ENCODE results near the gene VWF.
"Not testable (repeated sequence)": the region's sequence is repeated elsewhere in the genome, so short reads cannot be mapped to it uniquely, and the experiment has no call there.

VWF gene

DNA sequence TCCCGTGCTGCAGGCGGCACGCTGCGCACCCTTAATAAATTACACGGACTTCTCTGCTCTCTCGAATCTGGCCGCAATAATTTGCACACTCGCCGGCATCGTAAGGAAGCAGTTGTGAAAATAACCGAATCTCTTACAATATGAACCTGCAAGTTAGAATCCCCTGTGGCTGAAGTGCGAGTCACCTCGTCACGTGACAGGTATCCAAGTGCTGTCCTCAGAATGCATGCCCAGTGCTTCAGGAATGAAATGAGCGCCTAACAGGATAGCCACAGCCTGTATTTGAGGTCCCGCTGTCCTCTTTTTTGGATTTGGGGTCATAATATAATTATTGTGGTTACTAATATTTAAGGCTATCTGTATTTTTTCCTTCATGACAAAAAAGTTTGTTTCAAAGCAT, 82.0 kb downstream of the VWF start:
- in situ Hi-C loops (cut with MboI; ENCODE audit: low sequenced_read_pairs): no loop called here

- in situ Hi-C loops (cut with MboI; ENCODE audit: low sequenced_read_pairs): no loop called here
These were observed 82.6 kb downstream of the VWF start for GRCh38 chr12:6041891-6042290.

- in situ Hi-C loops (cut with MboI; ENCODE audit: low sequenced_read_pairs): no loop called here
These were observed 83.7 kb downstream of the VWF start for GRCh38 chr12:6040815-6041214.

- in situ Hi-C loops (cut with MboI; ENCODE audit: low sequenced_read_pairs): no loop called here
These were observed 84.4 kb downstream of the VWF start for GRCh38 chr12:6039894-6040601.

GRCh38 chr12:6038160-6038559, 86.3 kb downstream of the VWF start:
- in situ Hi-C loops (cut with MboI; ENCODE audit: low sequenced_read_pairs): no loop called here

- in situ Hi-C loops (cut with MboI; ENCODE audit: low sequenced_read_pairs): no loop called here
These were observed 87.0 kb downstream of the VWF start for GRCh38 chr12:6037459-6037858.

DNA sequence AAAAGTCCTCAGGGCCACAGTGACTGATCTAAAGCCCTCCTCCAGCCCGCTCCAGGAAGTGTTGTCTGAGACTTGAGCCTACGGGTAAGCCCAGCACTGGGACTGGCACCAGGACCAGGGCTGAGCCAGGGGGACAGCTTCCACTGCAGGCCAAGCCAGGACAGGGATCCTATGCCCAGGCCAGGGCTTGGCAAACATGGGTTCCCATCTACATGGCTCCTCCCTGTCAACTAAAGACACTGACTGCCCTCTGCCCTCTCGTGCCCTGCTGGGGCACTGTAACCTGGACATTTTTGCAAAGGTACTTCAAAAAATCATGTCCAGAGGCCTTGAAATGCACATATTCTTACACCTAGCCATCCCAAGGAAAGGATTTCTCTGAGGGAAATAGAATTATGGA, 88.0 kb downstream of the VWF start:
- in situ Hi-C loops (cut with MboI; ENCODE audit: low sequenced_read_pairs): no loop called here

- in situ Hi-C loops (cut with MboI; ENCODE audit: low sequenced_read_pairs): no loop called here
These were observed 89.9 kb downstream of the VWF start for GRCh38 chr12:6034596-6034995.

- in situ Hi-C loops (cut with MboI; ENCODE audit: low sequenced_read_pairs): no loop called here
These were observed 90.9 kb downstream of the VWF start for GRCh38 chr12:6033546-6033945.

- in situ Hi-C loops (cut with MboI; ENCODE audit: low sequenced_read_pairs): no loop called here
These were observed 91.7 kb downstream of the VWF start for GRCh38 chr12:6032726-6033125.

DNA sequence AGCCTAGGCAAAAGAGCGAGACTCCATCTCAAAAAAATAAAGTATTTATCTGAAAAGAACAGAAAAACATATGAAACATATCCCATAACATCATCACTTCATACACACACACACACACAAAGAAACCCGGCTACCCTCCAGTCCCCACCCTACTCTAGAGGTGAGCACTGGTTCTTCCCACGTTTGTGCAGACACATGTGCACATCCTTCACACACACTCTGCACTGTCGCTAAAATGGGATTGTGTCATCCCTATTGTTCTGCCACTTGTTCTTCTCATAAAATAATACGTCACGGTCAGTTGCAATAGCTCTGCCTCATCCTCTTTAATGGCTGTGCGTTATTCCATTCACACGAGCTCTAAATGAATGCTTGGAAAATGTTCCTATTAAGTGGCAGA, 93.5 kb downstream of the VWF start:
- in situ Hi-C loops (cut with MboI; ENCODE audit: low sequenced_read_pairs): no loop called here

DNA sequence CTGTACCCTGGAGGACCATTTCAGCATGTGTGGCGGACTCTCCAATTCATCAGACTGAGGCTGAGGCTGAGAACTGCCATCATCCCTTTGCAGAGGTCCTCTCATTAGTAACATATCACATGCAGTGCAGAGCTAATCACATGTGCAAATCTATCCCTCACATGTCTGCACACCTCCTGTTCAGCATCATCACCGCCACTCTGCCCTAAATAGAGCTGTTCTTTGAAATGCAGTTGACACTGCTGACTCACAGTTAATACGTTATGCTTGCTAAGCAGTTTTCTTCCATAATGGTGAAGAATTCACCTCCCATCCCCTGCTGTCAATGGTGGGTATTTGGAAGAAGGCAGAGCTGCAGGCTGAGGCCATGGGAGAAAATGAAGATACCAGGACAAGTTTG, 94.4 kb downstream of the VWF start:
- in situ Hi-C loops (cut with MboI; ENCODE audit: low sequenced_read_pairs): no loop called here

- in situ Hi-C loops (cut with MboI; ENCODE audit: low sequenced_read_pairs): no loop called here
These were observed 95.1 kb downstream of the VWF start for GRCh38 chr12:6029401-6029800.

DNA sequence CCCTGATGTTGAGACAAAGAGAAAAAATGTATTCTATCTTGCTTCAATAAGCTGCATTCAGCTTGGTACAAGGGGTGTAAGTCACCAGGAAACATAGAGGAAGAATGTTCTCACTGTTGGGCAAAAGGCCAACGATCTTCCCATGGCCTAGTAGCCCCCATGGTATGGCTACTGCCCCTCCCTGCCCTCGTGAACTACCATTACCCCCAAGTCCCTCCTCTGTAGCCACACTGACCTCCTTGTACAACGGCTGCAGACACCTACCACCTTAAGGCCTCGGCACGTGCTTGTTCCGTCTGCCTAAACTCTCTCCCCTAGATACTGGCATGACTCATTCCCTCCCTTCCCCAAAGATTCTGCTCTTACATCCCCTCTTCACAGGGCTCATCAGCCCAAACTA, 97.5 kb downstream of the VWF start:
- in situ Hi-C loops (cut with MboI; ENCODE audit: low sequenced_read_pairs): no loop called here

DNA sequence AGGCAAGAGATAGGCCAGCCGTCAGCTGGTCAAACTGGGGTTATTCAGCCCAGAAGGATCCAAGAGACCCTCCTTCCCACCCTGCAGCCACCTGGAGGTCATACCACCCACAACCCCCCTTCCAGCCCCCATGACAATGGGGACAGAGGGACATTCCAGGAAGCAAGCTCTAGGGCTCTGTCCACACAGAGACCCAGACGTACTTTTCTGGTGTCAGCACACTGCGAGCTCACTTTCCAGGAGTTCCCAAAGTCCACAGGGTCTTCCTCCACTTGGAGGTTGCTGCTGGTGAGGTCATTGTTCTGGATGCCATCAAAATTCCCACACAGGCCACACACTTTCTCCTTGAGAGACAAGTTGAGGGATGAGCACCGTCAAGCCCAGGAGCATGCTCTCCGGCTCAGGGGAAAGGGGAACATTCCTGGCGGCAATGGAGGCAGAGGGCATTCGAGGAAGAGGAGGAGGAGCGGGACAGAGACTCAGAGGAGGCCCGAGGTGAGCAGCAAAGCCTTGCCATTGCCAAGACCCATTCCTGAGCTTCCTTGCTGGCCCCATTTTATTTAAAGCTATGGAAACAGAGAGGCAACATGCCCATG, 98.7 kb downstream of the VWF start:
- in situ Hi-C loops (cut with MboI; ENCODE audit: low sequenced_read_pairs): not testable (repeated sequence)

DNA sequence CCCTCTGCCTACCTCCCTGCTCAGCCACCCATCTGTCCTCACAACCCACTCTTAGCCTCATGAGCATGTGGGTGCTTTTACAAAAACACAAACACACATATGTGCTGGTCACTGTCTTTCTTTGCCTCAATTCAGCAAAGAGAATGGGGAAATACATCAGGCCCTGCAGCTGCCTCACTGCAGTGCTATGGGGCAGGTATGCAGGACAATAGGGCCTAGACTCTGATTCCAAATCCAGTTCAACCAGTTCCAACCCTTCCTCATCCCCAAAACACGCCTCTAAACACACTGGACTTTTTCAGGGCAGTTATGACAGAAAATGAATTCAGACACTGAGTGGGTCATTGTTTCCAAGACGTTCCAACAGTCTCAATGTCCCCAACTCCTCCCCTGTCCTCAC, 100.4 kb downstream of the VWF start:
- in situ Hi-C loops (cut with MboI; ENCODE audit: low sequenced_read_pairs): not testable (repeated sequence)

- in situ Hi-C loops (cut with MboI; ENCODE audit: low sequenced_read_pairs): no loop called here
These were observed 103.5 kb downstream of the VWF start for GRCh38 chr12:6020930-6021329.

GRCh38 chr12:6020511-6020910, 104.0 kb downstream of the VWF start:
- in situ Hi-C loops (cut with MboI; ENCODE audit: low sequenced_read_pairs): not testable (repeated sequence)

DNA sequence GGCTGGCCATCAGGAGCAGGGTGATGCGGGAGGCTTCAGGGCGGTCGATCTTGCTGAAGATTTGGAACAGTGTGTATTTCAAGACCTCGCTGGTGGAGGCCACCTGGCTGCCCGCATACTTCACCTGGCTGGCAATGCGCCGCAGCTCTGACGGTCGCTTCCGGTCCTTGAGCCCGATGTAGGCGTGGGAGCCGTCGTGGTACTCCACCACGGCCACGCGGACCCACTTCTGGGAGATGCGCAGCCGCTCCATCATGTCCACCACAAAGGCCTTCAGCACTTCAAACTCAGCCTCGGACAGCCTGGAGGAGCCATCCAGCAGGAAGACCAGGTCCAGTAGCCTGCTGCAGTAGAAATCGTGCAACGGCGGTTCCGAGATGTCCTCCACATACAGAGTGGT, 105.2 kb downstream of the VWF start:
- in situ Hi-C loops (cut with MboI; ENCODE audit: low sequenced_read_pairs): not testable (repeated sequence)

- in situ Hi-C loops (cut with MboI; ENCODE audit: low sequenced_read_pairs): no loop called here
These were observed 106.2 kb downstream of the VWF start for GRCh38 chr12:6018265-6018664.

- in situ Hi-C loops (cut with MboI; ENCODE audit: low sequenced_read_pairs): no loop called here
These were observed 107.7 kb downstream of the VWF start for GRCh38 chr12:6016756-6017155.

DNA sequence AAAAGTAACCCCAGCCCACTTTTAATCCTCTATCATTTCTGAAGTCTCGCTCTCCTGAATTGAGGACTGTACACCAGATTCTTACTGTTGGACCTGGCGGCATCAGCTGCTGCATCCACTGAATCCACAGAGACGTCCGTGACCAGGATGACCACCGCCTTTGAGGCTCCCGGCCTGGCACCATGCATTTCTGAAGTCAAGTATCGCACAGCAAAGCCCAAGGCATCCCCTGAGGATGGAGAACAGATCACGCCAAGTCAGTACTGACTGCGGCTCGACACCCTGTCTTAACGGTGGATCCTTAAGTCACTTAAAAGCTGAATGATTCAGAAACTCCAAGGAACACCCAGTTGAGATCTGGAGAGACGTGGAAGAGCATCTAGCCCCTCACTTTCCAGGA, 108.5 kb downstream of the VWF start:
- in situ Hi-C loops (cut with MboI; ENCODE audit: low sequenced_read_pairs): not testable (repeated sequence)

DNA sequence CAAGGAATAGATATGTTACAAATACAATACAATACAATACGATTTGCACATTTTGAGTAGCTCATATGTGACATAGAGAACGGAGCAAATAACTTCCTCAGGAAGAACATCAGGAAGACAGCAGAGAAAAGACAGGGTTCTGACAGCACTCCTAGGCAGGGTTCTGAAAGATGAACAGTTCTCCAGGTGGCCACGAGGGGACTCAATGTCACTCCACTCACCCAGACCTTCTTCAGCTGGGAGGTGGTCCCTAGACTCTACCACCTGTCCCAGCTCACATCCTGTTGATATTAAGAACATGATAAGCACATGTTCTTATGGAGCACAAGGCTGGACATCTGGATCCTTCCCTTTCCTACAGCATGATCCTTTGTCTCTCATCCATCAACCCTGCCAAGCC, 109.2 kb downstream of the VWF start:
- in situ Hi-C loops (cut with MboI; ENCODE audit: low sequenced_read_pairs): not testable (repeated sequence)
